GM12878 (cell line): Measurements from ENCODE around the gene DCDC2.

Experiments
- CHD4 ChIP-seq: fragments of 200-600 bp; sonication (generic); IDR thresholded peaks from 2 replicates; pipeline ENCODE4 v1.6.1; 2016; ENCODE audit warnings: mild to moderate bottlenecking
- CTCF ChIP-seq, 3 experiments: IDR thresholded peaks in 2 of 3; conservative IDR thresholded peaks in 1 of 3; 2 replicates each; pipeline ENCODE4 v1.5.1; 2011; ENCODE audit warnings: low read depth in 3 of 3, low read length in 3 of 3, mild to moderate bottlenecking in 3 of 3, control low read depth in 2 of 3, moderate library complexity in 2 of 3, inconsistent platforms in 1 of 3, mixed read lengths in 1 of 3; ENCODE audit not compliant: control insufficient read depth in 2 of 3, insufficient read depth in 1 of 3; ENCODE audit errors: extremely low read depth in 1 of 3
- DPF2 ChIP-seq: fragments of 450-650 bp; IDR thresholded peaks from 2 replicates; pipeline ENCODE4 v1.6.1; 2017; ENCODE audit warnings: mild to moderate bottlenecking
- ETV6 ChIP-seq, 2 experiments: fragments of 450-650 bp in 1 of 2; IDR thresholded peaks in 1 of 2; conservative IDR thresholded peaks in 1 of 2; 2 replicates each; pipeline ENCODE4 v1.6.1; 2014; ENCODE audit warnings: antibody characterized with exemption in 1 of 2, borderline replicate concordance in 1 of 2, low read depth in 1 of 2, mild to moderate bottlenecking in 1 of 2, moderate library complexity in 1 of 2
- KDM1A ChIP-seq: fragments of 200-600 bp; sonication (generic); IDR thresholded peaks from 2 replicates; pipeline ENCODE4 v1.6.1; 2016; ENCODE audit warnings: borderline replicate concordance
- MAX ChIP-seq: IDR thresholded peaks from 2 replicates; pipeline ENCODE4 v1.6.1; 2012; ENCODE audit warnings: low read depth, low read length, improper control_type of control experiment
- POLR2A ChIP-seq: IDR thresholded peaks from 2 replicates; pipeline ENCODE4 v1.6.1; 2011; ENCODE audit warnings: low read depth, mild to moderate bottlenecking, low read length
- SUPT20H ChIP-seq: IDR thresholded peaks from 2 replicates; pipeline ENCODE4 v1.6.1; 2011; ENCODE audit warnings: low read depth, mild to moderate bottlenecking, low read length, moderate library complexity, borderline replicate concordance; ENCODE audit not compliant: control insufficient read depth
- TAF1 ChIP-seq: IDR thresholded peaks from 2 replicates; pipeline ENCODE4 v1.6.1; 2011; ENCODE audit warnings: mild to moderate bottlenecking, low read depth, low read length, borderline replicate concordance
- USF1 ChIP-seq: IDR thresholded peaks from 2 replicates; pipeline ENCODE4 v1.6.1; 2011; ENCODE audit warnings: borderline replicate concordance, low read depth, mild to moderate bottlenecking, moderate library complexity, mixed read lengths, low read length; ENCODE audit not compliant: insufficient read depth; ENCODE audit errors: extremely low read length
- USF2 ChIP-seq: IDR thresholded peaks from 2 replicates; pipeline ENCODE4 v1.6.1; 2011; ENCODE audit warnings: low read depth, low read length, improper control_type of control experiment, borderline replicate concordance
- ZNF217 ChIP-seq: fragments of 450-650 bp; IDR thresholded peaks from 2 replicates; pipeline ENCODE4 v1.6.1; 2017; ENCODE audit warnings: antibody characterized with exemption, mild to moderate bottlenecking

- TF ChIP-seq CHD4 = no peak
- no peak for TF ChIP-seq MAX
- no peak for TF ChIP-seq DPF2
- TF ChIP-seq KDM1A = no peak
- TF ChIP-seq SUPT20H = no peak
- no peak for TF ChIP-seq ETV6 (conservative IDR thresholded peaks at IDR 0.05 in 1 of 2, IDR thresholded peaks at IDR 0.05 in 1 of 2; ENCODE audit: borderline replicate concordance in 1 of 2, low read depth in 1 of 2)
- no peak for TF ChIP-seq USF2
- TF ChIP-seq POLR2A = no peak
- TF ChIP-seq TAF1 = no peak
- TF ChIP-seq ZNF217 = no peak
- no peak for TF ChIP-seq USF1
- no peak for TF ChIP-seq CTCF (IDR thresholded peaks at IDR 0.05 in 2 of 3, conservative IDR thresholded peaks at IDR 0.05 in 1 of 3; ENCODE audit: control insufficient read depth in 2 of 3, extremely low read depth in 1 of 3, insufficient read depth in 1 of 3, low read depth in 3 of 3, low read length in 3 of 3)
These were observed 20.7 kb upstream of the DCDC2 start for GRCh38 chr6:24378473-24379097.
